Caco-2 (cell line): ENCODE data around the gene RPTN. TPM values are rescaled to one million over a fixed set of nuclear protein-coding genes. Genes with fewer than 3 reads are reported as not detected.

Experiments used
- BruUV-seq: library from RNA; stranded (reverse); fragments of 400-500 nt; replicated peaks from 2 replicates; lab custom pipeline; 2021; lab: Mats Ljungman, UMichigan
- CTCF ChIA-PET: fragments of 300-600 bp; sonication (Branson Sonifier 250); formaldehyde crosslinking; loops from one replicate; lab custom pipeline; 2022; ENCODE audit warnings: antibody characterized with exemption; lab: Charles Lee
- POLR2A ChIA-PET: fragments of 300-600 bp; sonication (Branson Sonifier 250); formaldehyde crosslinking; loops from one replicate; lab custom pipeline; 2022; ENCODE audit warnings: antibody characterized with exemption; lab: Charles Lee
- DNase-seq, 2 experiments: peaks; one replicate each; pipeline versions ENCODE4 v3.0.0 to v3.0.0-alpha.2; 2020 to 2022
- H3K27me3 ChIP-seq: replicated peaks from 2 replicates; pipeline ENCODE4 v1.6.0; 2011; ENCODE audit warnings: low read length; ENCODE audit not compliant: control insufficient read depth, insufficient read depth
- H3K36me3 ChIP-seq: 2 replicates; pipeline ENCODE4 v1.5.1; 2011; ENCODE audit warnings: low read length; ENCODE audit not compliant: control insufficient read depth, insufficient read depth
- H3K4me1 ChIP-seq: fragments of 250-450 bp; sonication (Bioruptor Pico); 2 replicates; pipeline ENCODE4 v1.5.1; 2020; ENCODE audit warnings: mild to moderate bottlenecking
- H3K4me3 ChIP-seq: 2 replicates; pipeline ENCODE4 v1.5.1; 2011; ENCODE audit warnings: low read depth, mild to moderate bottlenecking, control low read depth, low read length
- H3K9me3 ChIP-seq: fragments of 250-450 bp; sonication (Bioruptor Pico); 2 replicates; pipeline ENCODE4 v1.5.1; 2020; ENCODE audit warnings: mild to moderate bottlenecking, moderate library complexity
- H3K27ac Mint-ChIP-seq: one replicate; pipeline ENCODE4 v1.8.0; 2022; ENCODE audit warnings: mixed read lengths; ENCODE audit not compliant: unreplicated experiment
- H3K27me3 Mint-ChIP-seq: one replicate; pipeline ENCODE4 v1.8.0; 2022; ENCODE audit warnings: mixed read lengths; ENCODE audit not compliant: insufficient read depth, unreplicated experiment
- H3K36me3 Mint-ChIP-seq: one replicate; pipeline ENCODE4 v1.8.0; 2022; ENCODE audit warnings: mild to moderate bottlenecking, mixed read lengths; ENCODE audit not compliant: insufficient read depth, unreplicated experiment
- H3K4me1 Mint-ChIP-seq: one replicate; pipeline ENCODE4 v1.8.0; 2022; ENCODE audit warnings: low read depth, mixed read lengths; ENCODE audit not compliant: unreplicated experiment
- H3K4me3 Mint-ChIP-seq: one replicate; pipeline ENCODE4 v1.8.0; 2022; ENCODE audit warnings: mild to moderate bottlenecking, moderate library complexity, mixed read lengths; ENCODE audit not compliant: unreplicated experiment
- H3K9me3 Mint-ChIP-seq: one replicate; pipeline ENCODE4 v1.8.0; 2022; ENCODE audit warnings: mixed read lengths; ENCODE audit not compliant: unreplicated experiment
- CTCF ChIP-seq, 2 experiments: fragments of 200-600 bp in 1 of 2; IDR thresholded peaks; 1 replicate in 1 of 2; 2 replicates in 1 of 2; pipeline versions ENCODE4 v1.5.1 to v1.8.0; 2011 to 2022; ENCODE audit warnings: antibody characterized with exemption in 1 of 2, control low read depth in 1 of 2, inconsistent platforms in 1 of 2, low read depth in 1 of 2, low read length in 1 of 2, mild to moderate bottlenecking in 1 of 2, moderate library complexity in 1 of 2; ENCODE audit not compliant: insufficient read depth in 1 of 2, severe bottlenecking in 1 of 2, unreplicated experiment in 1 of 2
- intact Hi-C: fragments of 100-400 bp; cut with micrococcal nuclease; formaldehyde crosslinking; loops from one replicate; pipeline ENCODE4 v1.10.0; 2022; ENCODE audit not compliant: unreplicated experiment
- total RNA-seq: library from RNA; stranded (reverse); gene quantifications from 2 replicates; pipeline ENCODE4 v1.2.3, GENCODE V29; 2022

The RPTN gene
- total RNA-seq, 1 experiment from 2014 or later: not detected

DNA sequence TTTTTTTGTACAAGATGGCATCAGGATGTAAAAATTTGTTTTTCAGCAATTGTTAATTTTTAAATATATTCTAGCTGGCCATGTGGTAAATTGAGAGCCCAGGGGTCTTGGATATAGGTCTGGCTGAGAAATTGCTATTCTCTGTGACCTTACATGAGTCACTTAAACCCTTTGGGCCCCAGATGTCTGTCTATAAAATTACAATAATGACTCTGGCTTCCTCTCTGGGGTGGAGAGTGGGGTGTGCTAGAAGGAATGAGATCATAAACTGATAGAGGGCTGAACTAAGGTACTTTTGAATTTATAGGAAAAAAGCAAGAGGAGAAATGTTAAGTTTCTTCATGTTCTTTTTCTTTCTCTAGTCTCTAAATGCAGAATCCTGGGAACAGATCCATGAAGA is 31.4 kb downstream of the RPTN start:
- Mint-ChIP-seq H3K27ac (no peak overlapping the region), H3K27me3 (peaks cover 28% of the 10 kb centered on the region), H3K4me3 (no peak overlapping the region), H3K36me3 (no peaks in the 10 kb centered on the region), H3K9me3 (no peaks in the 10 kb centered on the region), H3K4me1 (no peaks in the 10 kb centered on the region)
- no peak for DNase-seq
- Histone ChIP-seq H3K27me3 (no peaks in the 10 kb centered on the region; the same call in 1 of the 2 replicates), H3K4me1 (no peaks in the 10 kb centered on the region), H3K9me3 (no peaks in the 10 kb centered on the region), H3K36me3 (no peaks in the 10 kb centered on the region), H3K4me3 (no peak overlapping the region)
- intact Hi-C loops: no loop called here
- CTCF ChIA-PET: no interaction called here
- POLR2A ChIA-PET: no interaction called here
- BruUV-seq: no TSS peak
- TF ChIP-seq CTCF (IDR thresholded peaks at IDR 0.05; ENCODE audit: insufficient read depth in 1 of 2, low read depth in 1 of 2, low read length in 1 of 2, severe bottlenecking in 1 of 2, unreplicated experiment in 1 of 2): no peak

- CTCF ChIA-PET: no interaction called here
- DNase-seq: no peak
- H3K4me3 Mint-ChIP-seq: no peak overlapping the region
- no peaks in the 10 kb centered on the region for H3K36me3 ChIP-seq
- H3K4me1 Mint-ChIP-seq: no peaks in the 10 kb centered on the region
- POLR2A ChIA-PET: no interaction called here
- TF ChIP-seq CTCF (IDR thresholded peaks at IDR 0.05; ENCODE audit: insufficient read depth in 1 of 2, low read depth in 1 of 2, low read length in 1 of 2, severe bottlenecking in 1 of 2, unreplicated experiment in 1 of 2): no peak
- BruUV-seq: no TSS peak
- no peaks in the 10 kb centered on the region for H3K4me1 ChIP-seq
- intact Hi-C loops: no loop called here
- H3K9me3 ChIP-seq: no peaks in the 10 kb centered on the region
- H3K27ac Mint-ChIP-seq: no peak overlapping the region
- no peaks in the 10 kb centered on the region for H3K36me3 Mint-ChIP-seq
- no peaks in the 10 kb centered on the region; the same call in 1 of the 2 replicates for H3K27me3 ChIP-seq
- H3K4me3 ChIP-seq: no peak overlapping the region
- peaks cover 32% of the 10 kb centered on the region for H3K27me3 Mint-ChIP-seq
- H3K9me3 Mint-ChIP-seq: no peaks in the 10 kb centered on the region
These were observed 33.1 kb downstream of the RPTN start for GRCh38 chr1:152125834-152126443.

GRCh38 chr1:152118915-152119314 is 40.1 kb downstream of the RPTN start:
- Mint-ChIP-seq H3K27me3 (peaks cover 31% of the 10 kb centered on the region), H3K4me1 (no peaks in the 10 kb centered on the region), H3K4me3 (no peak overlapping the region), H3K9me3 (no peaks in the 10 kb centered on the region), H3K36me3 (no peaks in the 10 kb centered on the region), H3K27ac (no peak overlapping the region)
- Histone ChIP-seq H3K9me3 (no peaks in the 10 kb centered on the region), H3K4me3 (no peak overlapping the region), H3K27me3 (peaks cover 3% of the 10 kb centered on the region; the same call in 1 of the 2 replicates), H3K4me1 (no peaks in the 10 kb centered on the region), H3K36me3 (no peaks in the 10 kb centered on the region)
- DNase-seq: no peak
- intact Hi-C loops: no loop called here
- ChIA-PET POLR2A (no interaction called here), CTCF (interaction anchor here (1.0 kb wide), 1 partner anchor 11 kb away, joined by 3 read pairs; no protein-coding TSS in a partner anchor)
- no TSS peak for BruUV-seq
- TF ChIP-seq CTCF (IDR thresholded peaks at IDR 0.05; ENCODE audit: insufficient read depth in 1 of 2, low read depth in 1 of 2, low read length in 1 of 2, severe bottlenecking in 1 of 2, unreplicated experiment in 1 of 2): no peak
